Hepatocyte (in vitro differentiated cells): ENCODE data around the gene IGSF8. TPM values are rescaled to one million over a fixed set of nuclear protein-coding genes. Genes with fewer than 3 reads are reported as not detected.

Experiments used
- DNase-seq: peaks from one replicate; pipeline ENCODE4 v3.0.0-alpha.2; 2016; ENCODE audit warnings: low spot score
- H2AFZ ChIP-seq: fragments of 200-600 bp; sonication (generic); 2 replicates; pipeline ENCODE4 v1.6.0; 2016; ENCODE audit warnings: antibody characterized with exemption, mild to moderate bottlenecking
- H3K27ac ChIP-seq: fragments of 200-600 bp; sonication (generic); 2 replicates; pipeline ENCODE4 v1.5.1; 2016; ENCODE audit warnings: mild to moderate bottlenecking
- H3K27me3 ChIP-seq: fragments of 200-600 bp; sonication (generic); 2 replicates; pipeline ENCODE4 v1.6.1; 2016
- H3K36me3 ChIP-seq: fragments of 200-600 bp; sonication (generic); replicated peaks from 2 replicates; pipeline ENCODE4 v1.5.1; 2016; ENCODE audit warnings: low read depth; ENCODE audit not compliant: insufficient read depth
- H3K4me1 ChIP-seq: fragments of 200-600 bp; sonication (generic); 2 replicates; pipeline ENCODE4 v1.5.1; 2016; ENCODE audit warnings: mild to moderate bottlenecking, moderate library complexity; ENCODE audit not compliant: insufficient read depth
- H3K4me2 ChIP-seq: fragments of 200-600 bp; sonication (generic); 2 replicates; pipeline ENCODE4 v1.6.0; 2016
- H3K4me3 ChIP-seq: fragments of 200-600 bp; sonication (generic); 2 replicates; pipeline ENCODE4 v1.5.1; 2016; ENCODE audit warnings: mild to moderate bottlenecking
- H3K79me2 ChIP-seq: fragments of 200-600 bp; sonication (generic); 2 replicates; pipeline ENCODE4 v1.6.0; 2017; ENCODE audit warnings: mild to moderate bottlenecking
- H3K9me2 ChIP-seq: fragments of 200-600 bp; sonication (generic); replicated peaks from 2 replicates; pipeline ENCODE4 v1.6.0; 2017; ENCODE audit warnings: mild to moderate bottlenecking; ENCODE audit not compliant: insufficient read depth
- H3K9me3 ChIP-seq: fragments of 200-600 bp; sonication (generic); 2 replicates; pipeline ENCODE4 v1.5.1; 2016; ENCODE audit warnings: low read depth, mild to moderate bottlenecking
- H4K20me1 ChIP-seq: fragments of 200-600 bp; sonication (generic); 2 replicates; pipeline ENCODE4 v1.6.0; 2016; ENCODE audit warnings: mild to moderate bottlenecking; ENCODE audit not compliant: insufficient read depth, poor library complexity, severe bottlenecking
- EZH2 ChIP-seq: fragments of 200-600 bp; sonication (generic); IDR thresholded peaks from 2 replicates; pipeline ENCODE4 v1.6.1; 2016; ENCODE audit warnings: antibody characterized with exemption, mild to moderate bottlenecking, borderline replicate concordance
- EZH2phosphoT487 ChIP-seq: fragments of 200-600 bp; sonication (generic); IDR thresholded peaks from one replicate; pipeline ENCODE4 v1.6.1; 2018; ENCODE audit warnings: antibody characterized with exemption, mild to moderate bottlenecking, low read depth, moderate library complexity; ENCODE audit not compliant: unreplicated experiment, severe bottlenecking
- WGBS: methylation state at CpG from one replicate; pipeline ENCODE4 v1.1.6; 2016; ENCODE audit warnings: low lambda C conversion rate; ENCODE audit errors: missing lambda C conversion rate; 5-methylcytosine and 5-hydroxymethylcytosine counted together
- polyA plus RNA-seq: library from polyadenylated mRNA; unstranded; fragments of >200 nt; fragmentation: Nextera tagmentation; extraction: Ambion mirVana; gene quantifications from 2 replicates; pipeline ENCODE4 v1.2.1, GENCODE V29; 2016
- total RNA-seq: library from RNA; depleted of rRNA; stranded (reverse); fragments of >200 nt; gene quantifications from 2 replicates; pipeline ENCODE4 v1.2.3, GENCODE V29; 2014
- TF ChIP-seq, protein P1 (sequence below): fragments of 200-600 bp; sonication (generic); IDR thresholded peaks from 2 replicates; pipeline ENCODE4 v1.5.1; 2016; ENCODE audit warnings: antibody characterized with exemption, mild to moderate bottlenecking; ENCODE audit not compliant: poor library complexity

The IGSF8 gene
- total and polyA plus RNA-seq, 2 experiments from 2014 or later = 36.8 to 54.1 TPM

DNA sequence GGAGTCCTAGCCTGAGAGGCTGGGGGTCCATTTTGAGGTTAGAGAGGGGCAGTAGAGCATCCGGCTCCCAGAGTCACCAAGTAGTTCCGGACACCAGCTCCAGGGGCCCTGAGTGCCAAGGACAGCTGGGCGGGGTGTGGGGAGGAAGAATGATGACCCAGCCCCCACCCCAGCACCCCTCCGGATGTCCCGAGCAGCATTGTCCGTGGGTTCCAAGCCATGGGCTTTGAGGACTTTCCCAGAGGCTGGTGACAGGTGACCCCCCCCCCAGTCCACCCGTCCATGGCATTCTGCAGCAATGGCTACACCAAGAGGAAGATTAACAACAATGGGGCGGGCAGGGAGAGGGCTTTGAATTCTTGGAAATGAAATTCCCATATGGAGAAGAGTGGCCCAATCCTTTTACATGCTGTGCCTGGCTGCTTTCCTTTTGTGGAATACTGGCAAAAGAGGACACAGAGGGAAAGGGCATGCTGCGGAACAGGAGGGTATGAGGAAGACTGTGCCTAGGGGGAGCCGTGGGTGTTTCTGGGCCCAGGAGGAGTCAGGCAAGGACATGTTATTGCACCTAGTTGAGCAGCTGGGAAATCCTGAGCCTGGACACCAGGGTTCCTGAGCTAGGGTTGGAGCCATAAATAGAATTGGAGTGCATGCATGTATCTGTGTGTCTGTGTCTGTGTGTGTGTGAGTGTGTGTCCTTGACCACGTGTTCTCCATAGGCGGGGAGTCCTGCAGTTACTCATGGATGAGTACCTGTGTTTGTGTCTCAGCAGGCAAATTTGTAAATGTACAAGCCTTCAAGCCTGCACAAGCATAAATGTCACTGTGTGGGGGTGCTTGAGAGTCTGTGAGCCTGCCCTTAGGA lies 18.1 kb upstream of the IGSF8 start:
- Histone ChIP-seq H3K36me3 (no peaks in the 10 kb centered on the region), H2AFZ (no peak overlapping the region), H4K20me1 (no peaks in the 10 kb centered on the region), H3K4me1 (peaks cover 38% of the 10 kb centered on the region), H3K79me2 (no peaks in the 10 kb centered on the region), H3K27me3 (no peaks in the 10 kb centered on the region), H3K9me2 (no peaks in the 10 kb centered on the region), H3K4me3 (no peak overlapping the region), H3K4me2 (peak overlapping the region; percentile 65), H3K27ac (no peak overlapping the region), H3K9me3 (no peaks in the 10 kb centered on the region)
- TF ChIP-seq, protein P1, sequence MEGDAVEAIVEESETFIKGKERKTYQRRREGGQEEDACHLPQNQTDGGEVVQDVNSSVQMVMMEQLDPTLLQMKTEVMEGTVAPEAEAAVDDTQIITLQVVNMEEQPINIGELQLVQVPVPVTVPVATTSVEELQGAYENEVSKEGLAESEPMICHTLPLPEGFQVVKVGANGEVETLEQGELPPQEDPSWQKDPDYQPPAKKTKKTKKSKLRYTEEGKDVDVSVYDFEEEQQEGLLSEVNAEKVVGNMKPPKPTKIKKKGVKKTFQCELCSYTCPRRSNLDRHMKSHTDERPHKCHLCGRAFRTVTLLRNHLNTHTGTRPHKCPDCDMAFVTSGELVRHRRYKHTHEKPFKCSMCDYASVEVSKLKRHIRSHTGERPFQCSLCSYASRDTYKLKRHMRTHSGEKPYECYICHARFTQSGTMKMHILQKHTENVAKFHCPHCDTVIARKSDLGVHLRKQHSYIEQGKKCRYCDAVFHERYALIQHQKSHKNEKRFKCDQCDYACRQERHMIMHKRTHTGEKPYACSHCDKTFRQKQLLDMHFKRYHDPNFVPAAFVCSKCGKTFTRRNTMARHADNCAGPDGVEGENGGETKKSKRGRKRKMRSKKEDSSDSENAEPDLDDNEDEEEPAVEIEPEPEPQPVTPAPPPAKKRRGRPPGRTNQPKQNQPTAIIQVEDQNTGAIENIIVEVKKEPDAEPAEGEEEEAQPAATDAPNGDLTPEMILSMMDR = no peak
- TF ChIP-seq EZH2phosphoT487 (no peak), EZH2 (no peak)
- no peak for DNase-seq
- 83% methylated on average over 12 of the region's 12 CpGs for WGBS

DNA sequence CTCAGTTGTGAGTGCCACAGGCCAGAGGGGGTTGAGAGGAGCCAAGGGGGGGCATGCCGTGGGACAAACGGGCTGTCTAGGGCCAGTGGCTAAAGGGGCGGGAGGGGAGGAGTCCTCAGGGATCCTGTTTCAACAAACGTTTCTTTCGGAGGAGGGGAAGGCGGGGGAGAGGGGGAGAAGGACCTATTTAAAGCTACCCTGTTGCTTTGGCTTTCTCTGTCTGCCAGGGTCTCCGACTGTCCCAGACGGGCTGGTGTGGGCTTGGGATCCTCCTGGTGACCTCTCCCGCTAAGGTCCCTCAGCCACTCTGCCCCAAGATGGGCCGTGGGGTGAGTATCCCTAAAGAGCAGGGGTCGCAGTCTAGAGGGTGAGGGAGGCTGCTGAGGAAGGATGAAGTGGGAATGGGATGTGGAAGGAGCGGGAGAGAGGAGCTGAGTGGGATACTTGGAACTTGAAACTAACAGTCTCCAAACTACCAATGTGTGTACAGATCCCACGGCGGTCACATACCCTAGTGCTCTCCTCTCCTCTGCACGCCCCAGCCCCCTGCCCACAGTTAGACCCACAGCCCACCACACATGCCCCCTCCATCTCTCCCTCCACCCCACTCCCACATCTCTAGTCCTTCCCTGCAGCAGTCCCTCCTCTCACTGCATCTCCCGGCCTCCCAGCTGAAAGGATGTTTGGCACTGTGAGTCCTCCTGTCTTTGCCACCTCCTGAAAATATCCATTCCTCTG lies 17.3 kb upstream of the IGSF8 start, which contains the start of gene ATP1A2:
Gene ATP1A2, plus strand, starts transcription at position 215 of the 738 bp plus-strand sequence. Its CDS starts 103 bp downstream, at position 318.
- Histone ChIP-seq H3K79me2 (no peaks in the 10 kb centered on the region), H4K20me1 (no peaks in the 10 kb centered on the region), H3K27ac (no peak within 1 kb of the TSS), H3K4me1 (peaks cover 38% of the 10 kb centered on the region), H3K9me3 (no peaks in the 10 kb centered on the region), H3K4me2 (no peak within 1 kb of the TSS), H3K36me3 (no peaks in the 10 kb centered on the region), H3K4me3 (no peak within 1 kb of the TSS), H3K9me2 (no peaks in the 10 kb centered on the region), H3K27me3 (no peaks in the 10 kb centered on the region), H2AFZ (no peak within 1 kb of the TSS)
- no peak for DNase-seq
- TF ChIP-seq, protein P1 = no peak
- TF ChIP-seq EZH2phosphoT487 (no peak), EZH2 (no peak)
- 31% methylated on average over 13 of the region's 16 CpGs for WGBS

DNA sequence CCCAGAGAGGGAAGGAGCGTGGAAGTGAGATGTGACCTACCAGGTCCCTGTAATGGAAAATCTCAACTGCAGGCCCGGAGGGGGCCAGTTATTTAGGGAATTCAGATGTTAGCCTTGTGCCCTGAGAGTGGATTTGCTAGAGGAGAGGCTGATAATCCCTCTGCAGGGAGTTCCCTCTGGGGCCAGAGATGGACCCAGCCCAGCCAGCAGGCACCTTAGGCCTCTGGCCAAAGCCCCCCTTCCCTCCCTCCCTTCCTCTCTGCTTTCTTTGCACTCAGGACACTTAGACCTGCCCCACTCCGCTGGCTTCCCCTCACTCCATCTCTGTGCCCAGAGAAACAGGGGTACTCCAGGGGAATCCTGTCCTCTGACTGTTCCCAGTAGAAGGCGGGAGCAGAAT lies 15.7 kb upstream of the IGSF8 start:
- no peaks in the 10 kb centered on the region for H3K36me3 ChIP-seq
- no peak overlapping the region for H2AFZ ChIP-seq
- no peaks in the 10 kb centered on the region for H3K9me3 ChIP-seq
- H3K4me2 ChIP-seq = no peak overlapping the region
- H3K79me2 ChIP-seq = no peaks in the 10 kb centered on the region
- TF ChIP-seq EZH2 (no peak), EZH2phosphoT487 (no peak)
- TF ChIP-seq, protein P1 = no peak
- no peaks in the 10 kb centered on the region for H3K9me2 ChIP-seq
- H3K4me1 ChIP-seq = peaks cover 42% of the 10 kb centered on the region
- H3K27ac ChIP-seq = peak overlapping the region; percentile 37
- DNase-seq = no peak
- H4K20me1 ChIP-seq = no peaks in the 10 kb centered on the region
- 70% methylated on average over 4 of the region's 4 CpGs for WGBS
- H3K4me3 ChIP-seq = no peak overlapping the region
- H3K27me3 ChIP-seq = no peaks in the 10 kb centered on the region
